CD4-positive, alpha-beta T cell (primary cell): ENCODE measurements around the gene MAP3K20. TPM values are rescaled to one million over a fixed set of nuclear protein-coding genes. Genes with fewer than 3 reads are reported as not detected.
"Not testable (repeated sequence)": the region's sequence is repeated elsewhere in the genome, so short reads cannot be mapped to it uniquely, and the experiment has no call there.

Source experiments
- ATAC-seq: fragments of 200-7000 bp; cut with Tn5 transposase; one replicate; pipeline ENCODE4 v1.10.0; 2022; ENCODE audit warnings: mild to moderate bottlenecking; ENCODE audit not compliant: poor library complexity
- CTCF ChIA-PET: fragments of 350-600 bp; sonication (Branson Sonifier 250); formaldehyde crosslinking; loops from one replicate; lab custom pipeline; 2021; ENCODE audit warnings: antibody characterized with exemption, inconsistent platforms; lab: Charles Lee
- POLR2A ChIA-PET: fragments of 350-600 bp; sonication (Branson Sonifier 250); formaldehyde crosslinking; loops from one replicate; lab custom pipeline; 2021; ENCODE audit warnings: antibody characterized with exemption, inconsistent platforms; lab: Charles Lee
- DNase-seq, 14 experiments: peaks; one replicate each; pipeline ENCODE4 v3.0.0-alpha.2; 2013 to 2020; ENCODE audit warnings: mixed read lengths in 2 of 14
- H3K27ac ChIP-seq, 2 donors: one replicate each; pipeline versions ENCODE4 v1.5.1 to v1.7.0; 2013; ENCODE audit warnings: low read length in 2 of 2, low read depth in 1 of 2, mild to moderate bottlenecking in 1 of 2
- H3K27me3 ChIP-seq, 2 experiments: 1 replicate in 1 of 2; 2 replicates in 1 of 2; pipeline versions ENCODE4 v1.6.1 to v1.7.0; 2013; ENCODE audit warnings: low read length in 2 of 2, control low read depth in 1 of 2, mild to moderate bottlenecking in 1 of 2, moderate library complexity in 1 of 2; ENCODE audit not compliant: insufficient read depth in 2 of 2, control insufficient read depth in 1 of 2
- H3K36me3 ChIP-seq: one replicate; pipeline ENCODE4 v1.6.1; 2013; ENCODE audit warnings: low read length, control low read depth; ENCODE audit not compliant: insufficient read depth
- H3K4me1 ChIP-seq: one replicate; pipeline ENCODE4 v1.6.1; 2013; ENCODE audit warnings: low read length, control low read depth; ENCODE audit not compliant: insufficient read depth
- H3K4me3 ChIP-seq: one replicate; pipeline ENCODE4 v1.5.1; 2013; ENCODE audit warnings: mild to moderate bottlenecking, low read length, moderate library complexity
- H3K9me3 ChIP-seq, 2 experiments: 1 replicate in 1 of 2; 2 replicates in 1 of 2; pipeline versions ENCODE4 v1.6.1 to v1.7.0; 2013; ENCODE audit warnings: low read length in 2 of 2, mild to moderate bottlenecking in 2 of 2, control low read depth in 1 of 2, moderate library complexity in 1 of 2; ENCODE audit not compliant: control insufficient read depth in 1 of 2, insufficient read depth in 1 of 2
- H3K27ac Mint-ChIP-seq: one replicate; pipeline ENCODE4 v1.8.0; 2020; ENCODE audit warnings: mixed read lengths
- H3K27me3 Mint-ChIP-seq: one replicate; pipeline ENCODE4 v1.8.0; 2021; ENCODE audit warnings: mixed read lengths
- H3K36me3 Mint-ChIP-seq: one replicate; pipeline ENCODE4 v1.8.0; 2021; ENCODE audit warnings: low read depth, mixed read lengths
- H3K4me1 Mint-ChIP-seq: one replicate; pipeline ENCODE4 v1.8.0; 2021; ENCODE audit warnings: low read depth, mixed read lengths
- H3K4me3 Mint-ChIP-seq: one replicate; pipeline ENCODE4 v1.8.0; 2020; ENCODE audit warnings: mild to moderate bottlenecking, mixed read lengths
- H3K9me3 Mint-ChIP-seq: one replicate; pipeline ENCODE4 v1.8.0; 2020; ENCODE audit warnings: mixed read lengths
- intact Hi-C, 2 experiments: fragments of 100-400 bp; cut with DNase I in 1 of 2; cut with micrococcal nuclease in 1 of 2; formaldehyde crosslinking; loops; one replicate each; pipeline versions ENCODE4 v1.15.1 to v1.9.0; 2023 to 2025; cut with DNase I, micrococcal nuclease
- total RNA-seq, 174 experiments: library from RNA in 2 of 174; stranded (reverse) in 2 of 174; gene quantifications; one replicate each; pipeline ENCODE4 v1.2.3 and lab custom pipeline; 2021 to 2026
- TF ChIP-seq, protein P1 (sequence below): fragments of 200-600 bp; IDR thresholded peaks from one replicate; pipeline ENCODE4 v1.8.0; 2022; ENCODE audit warnings: antibody characterized with exemption, mild to moderate bottlenecking

Gene MAP3K20
- total RNA-seq, 2 experiments from 2014 or later = 0.36 to 0.39 TPM

DNA sequence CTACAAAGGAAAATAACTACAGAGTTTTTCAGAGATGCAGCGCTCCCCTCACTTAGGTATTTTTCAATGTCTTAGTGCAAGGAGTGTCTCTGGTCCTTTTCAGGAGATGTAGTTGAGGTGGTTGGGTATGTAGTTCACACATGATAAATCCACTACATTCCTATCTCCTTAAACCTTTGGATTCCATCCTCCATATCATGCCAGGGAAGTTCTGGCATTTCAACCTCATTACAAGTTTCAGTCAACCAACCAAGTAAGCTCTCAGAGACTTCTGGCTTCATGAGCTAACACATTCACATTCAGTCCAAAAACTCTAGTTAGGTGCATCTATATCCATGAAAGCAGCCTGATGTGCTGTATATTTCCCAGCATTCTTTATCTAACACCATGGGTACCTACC is 47.3 kb downstream of the MAP3K20 start:
- ATAC-seq (no peak), DNase-seq (no peak)
- POLR2A ChIA-PET = no interaction called here
- H3K9me3 ChIP-seq = no peaks in the 10 kb centered on the region
- CTCF ChIA-PET = no interaction called here
- TF ChIP-seq, protein P1, sequence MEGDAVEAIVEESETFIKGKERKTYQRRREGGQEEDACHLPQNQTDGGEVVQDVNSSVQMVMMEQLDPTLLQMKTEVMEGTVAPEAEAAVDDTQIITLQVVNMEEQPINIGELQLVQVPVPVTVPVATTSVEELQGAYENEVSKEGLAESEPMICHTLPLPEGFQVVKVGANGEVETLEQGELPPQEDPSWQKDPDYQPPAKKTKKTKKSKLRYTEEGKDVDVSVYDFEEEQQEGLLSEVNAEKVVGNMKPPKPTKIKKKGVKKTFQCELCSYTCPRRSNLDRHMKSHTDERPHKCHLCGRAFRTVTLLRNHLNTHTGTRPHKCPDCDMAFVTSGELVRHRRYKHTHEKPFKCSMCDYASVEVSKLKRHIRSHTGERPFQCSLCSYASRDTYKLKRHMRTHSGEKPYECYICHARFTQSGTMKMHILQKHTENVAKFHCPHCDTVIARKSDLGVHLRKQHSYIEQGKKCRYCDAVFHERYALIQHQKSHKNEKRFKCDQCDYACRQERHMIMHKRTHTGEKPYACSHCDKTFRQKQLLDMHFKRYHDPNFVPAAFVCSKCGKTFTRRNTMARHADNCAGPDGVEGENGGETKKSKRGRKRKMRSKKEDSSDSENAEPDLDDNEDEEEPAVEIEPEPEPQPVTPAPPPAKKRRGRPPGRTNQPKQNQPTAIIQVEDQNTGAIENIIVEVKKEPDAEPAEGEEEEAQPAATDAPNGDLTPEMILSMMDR = no peak
- H3K36me3 ChIP-seq = no peaks in the 10 kb centered on the region
- Mint-ChIP-seq H3K27me3 (no peaks in the 10 kb centered on the region), H3K27ac (no peak overlapping the region), H3K4me1 (no peaks in the 10 kb centered on the region), H3K4me3 (no peak overlapping the region), H3K9me3 (no peaks in the 10 kb centered on the region), H3K36me3 (no peaks in the 10 kb centered on the region)
- no peak overlapping the region for H3K27ac ChIP-seq
- intact Hi-C loops = no loop called here
- H3K27me3 ChIP-seq = no peaks in the 10 kb centered on the region
- H3K4me1 ChIP-seq = no peaks in the 10 kb centered on the region
- no peak overlapping the region for H3K4me3 ChIP-seq

DNA sequence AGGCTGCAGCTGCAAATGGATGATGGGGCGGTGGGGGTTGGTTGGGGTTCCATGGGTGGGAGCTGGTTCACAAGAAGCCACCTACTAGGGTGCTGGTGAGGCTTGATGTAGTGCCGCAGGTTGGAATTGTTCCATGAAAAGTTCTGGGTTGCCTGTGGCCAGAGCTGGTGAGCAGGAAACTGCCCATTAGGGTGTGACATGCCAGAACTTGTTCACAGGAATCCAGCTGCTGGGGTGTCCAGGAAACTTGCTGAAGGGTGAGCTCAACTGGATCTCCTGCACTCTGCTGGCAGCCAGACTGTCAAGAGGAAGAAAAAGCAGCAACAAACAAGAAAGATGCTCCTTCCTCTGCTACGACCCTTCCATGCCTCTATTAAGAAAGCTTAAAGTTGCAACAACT is 48.8 kb downstream of the MAP3K20 start:
- Histone ChIP-seq H3K27me3 (no peaks in the 10 kb centered on the region), H3K27ac (no peak overlapping the region), H3K4me1 (no peaks in the 10 kb centered on the region), H3K36me3 (no peaks in the 10 kb centered on the region), H3K4me3 (no peak overlapping the region), H3K9me3 (no peaks in the 10 kb centered on the region)
- Mint-ChIP-seq H3K9me3 (no peaks in the 10 kb centered on the region), H3K4me3 (no peak overlapping the region), H3K4me1 (no peaks in the 10 kb centered on the region), H3K27ac (no peak overlapping the region), H3K27me3 (no peaks in the 10 kb centered on the region), H3K36me3 (no peaks in the 10 kb centered on the region)
- TF ChIP-seq, protein P1 = no peak
- ATAC-seq (no peak), DNase-seq (no peak)
- ChIA-PET POLR2A (no interaction called here), CTCF (no interaction called here)
- intact Hi-C loops = no loop called here

DNA sequence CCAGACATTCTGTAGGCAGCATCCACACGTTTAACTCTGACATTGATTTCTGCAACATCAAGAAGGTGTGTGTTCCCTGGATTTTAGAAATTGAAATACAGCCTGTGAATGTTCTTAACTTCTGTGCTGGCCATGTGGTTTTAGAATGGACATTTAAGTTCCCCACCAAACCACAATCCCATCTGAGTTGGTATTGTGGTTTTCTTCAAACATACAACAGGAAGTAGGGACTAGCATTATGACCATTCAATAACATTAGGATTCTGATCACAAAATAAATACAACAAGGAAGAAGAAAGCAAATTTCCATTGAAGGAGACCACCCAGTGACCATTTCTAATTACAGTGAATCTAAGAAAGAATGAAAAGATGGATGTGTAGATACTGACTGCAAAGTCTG is 51.2 kb downstream of the MAP3K20 start:
- Histone ChIP-seq H3K36me3 (no peaks in the 10 kb centered on the region), H3K9me3 (no peaks in the 10 kb centered on the region), H3K27ac (no peak overlapping the region), H3K4me1 (no peaks in the 10 kb centered on the region), H3K4me3 (no peak overlapping the region), H3K27me3 (no peaks in the 10 kb centered on the region)
- intact Hi-C loops = no loop called here
- Mint-ChIP-seq H3K4me1 (no peaks in the 10 kb centered on the region), H3K27ac (no peak overlapping the region), H3K27me3 (peaks cover 6% of the 10 kb centered on the region), H3K36me3 (no peaks in the 10 kb centered on the region), H3K9me3 (no peaks in the 10 kb centered on the region), H3K4me3 (no peak overlapping the region)
- ChIA-PET POLR2A (no interaction called here), CTCF (no interaction called here)
- TF ChIP-seq, protein P1 = no peak
- DNase-seq = no peak
- ATAC-seq = no peak

DNA sequence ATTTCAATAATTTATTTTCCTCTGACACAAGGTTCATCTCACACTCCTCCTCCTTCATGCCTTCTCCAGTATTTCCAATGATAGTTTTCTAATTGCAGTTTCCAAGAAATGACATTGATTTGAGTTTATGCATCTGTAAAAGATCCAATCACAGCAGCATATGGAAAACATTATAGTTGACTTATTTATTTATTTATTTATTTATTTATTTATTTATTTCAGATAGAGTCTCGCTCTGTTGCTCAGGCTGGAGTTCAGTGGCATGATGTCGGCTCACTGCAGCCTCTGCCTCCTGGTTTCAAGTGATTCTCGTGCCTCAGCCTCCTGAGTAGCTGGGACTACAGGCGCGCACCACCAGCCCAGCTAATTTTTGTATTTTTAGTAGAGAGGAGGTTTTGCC is 52.5 kb downstream of the MAP3K20 start:
- POLR2A ChIA-PET, ATAC-seq: not testable (repeated sequence)

More for the DNA sequence above, 52.5 kb downstream of the MAP3K20 start:
- H3K9me3 ChIP-seq, H3K27ac ChIP-seq, H3K36me3 Mint-ChIP-seq, CTCF ChIA-PET, H3K4me3 ChIP-seq, H3K9me3 Mint-ChIP-seq, H3K4me3 Mint-ChIP-seq, H3K36me3 ChIP-seq, H3K4me1 ChIP-seq, intact Hi-C loops, H3K27ac Mint-ChIP-seq, DNase-seq, H3K4me1 Mint-ChIP-seq, H3K27me3 ChIP-seq: not testable (repeated sequence)
- H3K27me3 Mint-ChIP-seq = peaks cover 14% of the 10 kb centered on the region
